Medulla oblongata (tissue), 1 donor: ENCODE measurements around the gene HAUS8.
"Not testable (repeated sequence)": the region's sequence is repeated elsewhere in the genome, so short reads cannot be mapped to it uniquely, and the experiment has no call there.

Source experiments
- DNase-seq: peaks from one replicate; pipeline ENCODE4 v3.0.0-alpha.2; 2015; ENCODE audit errors: extremely low spot score

Gene HAUS8

GRCh38 chr19:17035842-17036424 is 39.3 kb downstream of the HAUS8 start:
- no peak for DNase-seq

GRCh38 chr19:17031741-17032140 is 43.5 kb downstream of the HAUS8 start:
- no peak for DNase-seq

- no peak for DNase-seq
Measured at GRCh38 chr19:17027535-17027975, 47.7 kb downstream of the HAUS8 start.

- no peak for DNase-seq
Measured at GRCh38 chr19:17026706-17027534, 48.3 kb downstream of the HAUS8 start, which contains the start of gene CPAMD8. Gene CPAMD8 (minus strand): TSS chr19:17026810. CDS start chr19:17026642, 168 bp downstream.

- no peak for DNase-seq
Measured at GRCh38 chr19:17025991-17026658, 49.1 kb downstream of the HAUS8 start.

GRCh38 chr19:17025361-17025760 is 49.9 kb downstream of the HAUS8 start:
- DNase-seq = no peak

- not testable (repeated sequence) for DNase-seq
Measured at GRCh38 chr19:17024941-17025340, 50.3 kb downstream of the HAUS8 start.

- no peak for DNase-seq
Measured at GRCh38 chr19:17023805-17024204, 51.4 kb downstream of the HAUS8 start.

GRCh38 chr19:17022738-17023137 is 52.5 kb downstream of the HAUS8 start:
- DNase-seq = no peak

GRCh38 chr19:17021793-17022590 is 53.3 kb downstream of the HAUS8 start:
- no peak for DNase-seq

GRCh38 chr19:17021328-17021727 is 53.9 kb downstream of the HAUS8 start:
- no peak for DNase-seq

- no peak for DNase-seq
Measured at GRCh38 chr19:17020823-17021222, 54.4 kb downstream of the HAUS8 start.

GRCh38 chr19:17020385-17020784 is 54.9 kb downstream of the HAUS8 start:
- DNase-seq = peak; percentile 82

GRCh38 chr19:17014212-17014861 is 60.9 kb downstream of the HAUS8 start:
- DNase-seq = not testable (repeated sequence)

GRCh38 chr19:17011485-17011884 is 63.8 kb downstream of the HAUS8 start:
- no peak for DNase-seq

GRCh38 chr19:17006579-17006978 is 68.7 kb downstream of the HAUS8 start:
- DNase-seq = no peak

GRCh38 chr19:17005000-17005399 is 70.3 kb downstream of the HAUS8 start:
- DNase-seq = no peak

GRCh38 chr19:17004386-17004785 is 70.9 kb downstream of the HAUS8 start:
- no peak for DNase-seq

- DNase-seq = no peak
Measured at GRCh38 chr19:17002455-17002854, 72.8 kb downstream of the HAUS8 start.

GRCh38 chr19:17001603-17002183 is 73.6 kb downstream of the HAUS8 start:
- no peak for DNase-seq
